Activated CD8-positive, alpha-beta memory T cell treated with anti-CD3 and anti-CD28 coated beads, Interleukin-2, amount 50 U/mL, for 24 hours (primary cell): ENCODE results near the gene IQGAP2.
"Not testable (repeated sequence)": the region's sequence is repeated elsewhere in the genome, so short reads cannot be mapped to it uniquely, and the experiment has no call there.

Experiments used
- DNase-seq: peaks from one replicate; pipeline ENCODE4 v3.0.0-alpha.2; 2020; ENCODE audit errors: extremely low read depth

The IQGAP2 gene

DNA sequence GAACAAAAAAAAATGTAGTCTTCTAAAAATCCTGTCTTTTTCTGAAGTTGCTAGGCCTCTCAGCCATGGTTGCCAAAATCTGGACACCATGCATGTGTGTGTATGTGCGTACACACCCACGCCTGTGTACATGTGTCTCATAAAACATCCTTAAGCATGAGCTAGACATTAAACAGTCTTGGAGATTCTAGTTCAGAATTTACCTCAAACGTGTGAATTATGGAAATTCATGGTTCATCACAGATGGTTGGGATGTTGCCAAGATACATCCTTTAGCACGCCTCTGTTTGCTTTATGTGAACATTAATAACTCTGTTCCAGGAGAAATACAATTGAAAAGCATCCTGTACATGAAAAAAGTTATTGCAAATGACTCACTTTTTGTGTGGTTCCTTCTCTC is 167.1 kb downstream of the IQGAP2 start:
- no peak for DNase-seq

DNA sequence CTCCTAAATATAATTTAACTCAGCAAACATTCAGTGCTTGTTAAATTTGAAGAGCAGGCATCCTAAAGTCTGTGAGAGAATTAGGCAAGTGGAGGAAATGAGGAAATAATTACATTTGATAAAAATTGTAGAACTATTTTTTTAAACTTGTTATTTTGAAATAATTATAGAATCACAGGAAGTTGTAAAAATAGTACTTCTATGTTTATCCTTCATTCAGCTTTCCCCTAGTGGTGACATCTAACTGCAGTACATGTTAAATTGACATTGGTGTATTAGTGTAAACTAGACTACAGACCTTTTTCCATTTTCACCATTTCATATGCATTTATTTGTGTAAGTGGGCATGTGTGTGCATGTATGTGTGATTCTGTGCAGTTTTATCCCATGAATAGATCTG is 168.5 kb downstream of the IQGAP2 start:
- DNase-seq, result no peak

DNA sequence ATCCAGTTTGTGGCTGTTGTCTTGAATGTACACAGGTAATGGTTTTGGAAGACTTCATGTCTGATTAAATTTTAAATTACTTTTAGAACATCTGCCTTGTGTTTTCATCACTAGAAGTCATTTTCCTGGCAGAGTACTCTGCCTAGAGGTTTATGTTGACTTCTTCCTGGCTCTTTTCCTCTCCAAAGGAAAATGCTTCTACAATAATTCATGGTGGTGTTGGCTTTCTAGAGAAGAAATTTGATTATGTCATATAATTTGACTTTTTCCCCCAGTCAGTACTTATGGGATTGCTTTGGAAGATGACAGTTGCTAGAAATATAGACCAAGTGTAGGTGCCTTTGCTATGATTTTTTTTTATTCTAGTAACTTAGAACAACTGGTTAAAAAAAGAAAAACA is 173.4 kb downstream of the IQGAP2 start:
- no peak for DNase-seq

DNA sequence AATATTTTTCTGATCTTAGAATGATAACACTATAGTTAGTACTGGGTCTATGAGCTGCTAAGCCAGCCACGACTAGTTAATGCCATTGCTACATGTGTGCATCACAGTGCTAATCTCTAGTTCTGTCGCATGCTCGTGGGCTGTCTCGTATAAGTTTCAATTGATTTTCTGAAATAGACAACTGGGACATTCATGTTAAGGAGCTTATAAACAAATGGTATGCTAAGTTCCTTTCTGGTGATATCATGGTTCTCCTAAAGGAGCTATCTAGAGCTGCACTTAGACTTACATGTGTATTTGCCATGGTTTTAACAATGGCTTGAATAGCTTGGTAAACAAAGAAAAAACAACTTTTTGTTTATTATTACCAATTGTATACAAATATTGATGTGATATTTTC is 173.9 kb downstream of the IQGAP2 start:
- no peak for DNase-seq

DNA sequence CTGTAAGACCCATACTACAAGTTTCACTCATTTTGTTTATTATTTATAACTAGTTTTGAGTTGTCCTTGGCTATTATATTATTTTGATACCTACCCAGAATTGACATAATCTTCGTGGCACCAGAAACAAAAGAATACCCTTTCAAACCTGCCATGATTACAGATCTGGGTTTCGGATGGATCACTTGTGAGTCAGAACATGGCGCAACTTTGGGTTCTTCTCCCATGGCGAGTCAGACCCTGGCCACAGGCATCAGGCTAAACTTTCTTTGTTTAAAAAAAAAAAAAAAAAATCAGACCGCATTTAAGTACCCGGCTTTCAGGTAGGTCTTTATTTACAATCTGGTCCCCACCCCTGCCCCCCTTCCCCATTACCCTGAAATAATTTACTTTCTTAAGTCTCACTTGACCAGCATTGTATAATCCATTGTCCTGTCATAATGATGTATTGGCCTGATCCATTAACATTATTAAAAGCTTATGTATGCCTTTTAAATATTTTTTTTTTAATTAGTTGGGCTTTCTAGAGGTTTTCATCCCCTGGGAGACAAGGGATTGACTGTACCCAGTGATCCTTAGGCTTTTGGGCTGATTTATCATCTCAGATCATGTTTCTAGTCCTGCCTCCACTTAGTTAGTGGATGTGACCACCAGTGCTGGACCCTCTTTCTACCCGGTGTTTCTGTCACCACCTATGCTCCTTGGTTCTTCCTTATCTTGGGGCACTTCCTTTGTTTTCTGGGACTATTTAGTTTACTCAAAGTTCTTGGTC is 176.3 kb downstream of the IQGAP2 start:
- DNase-seq, result no peak

DNA sequence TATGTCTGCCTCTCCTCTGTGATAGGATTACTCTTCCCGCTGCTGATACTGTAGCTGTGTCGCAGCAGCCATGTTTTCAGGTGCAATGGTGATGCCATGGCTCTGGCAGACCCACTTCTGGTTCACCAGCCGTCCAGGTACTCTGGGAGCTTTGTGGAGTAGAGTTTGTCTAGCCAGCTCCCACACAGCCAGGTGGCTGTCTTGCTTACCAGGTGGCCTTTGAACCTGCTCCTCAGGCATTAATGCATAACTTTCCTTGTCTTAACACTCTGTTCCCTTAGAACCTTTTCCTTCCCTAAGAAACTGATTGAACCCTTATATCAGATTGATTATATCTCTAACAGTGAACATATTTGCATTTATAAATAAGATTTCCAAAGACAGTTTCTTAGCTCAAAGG is 177.9 kb downstream of the IQGAP2 start:
- no peak for DNase-seq

DNA sequence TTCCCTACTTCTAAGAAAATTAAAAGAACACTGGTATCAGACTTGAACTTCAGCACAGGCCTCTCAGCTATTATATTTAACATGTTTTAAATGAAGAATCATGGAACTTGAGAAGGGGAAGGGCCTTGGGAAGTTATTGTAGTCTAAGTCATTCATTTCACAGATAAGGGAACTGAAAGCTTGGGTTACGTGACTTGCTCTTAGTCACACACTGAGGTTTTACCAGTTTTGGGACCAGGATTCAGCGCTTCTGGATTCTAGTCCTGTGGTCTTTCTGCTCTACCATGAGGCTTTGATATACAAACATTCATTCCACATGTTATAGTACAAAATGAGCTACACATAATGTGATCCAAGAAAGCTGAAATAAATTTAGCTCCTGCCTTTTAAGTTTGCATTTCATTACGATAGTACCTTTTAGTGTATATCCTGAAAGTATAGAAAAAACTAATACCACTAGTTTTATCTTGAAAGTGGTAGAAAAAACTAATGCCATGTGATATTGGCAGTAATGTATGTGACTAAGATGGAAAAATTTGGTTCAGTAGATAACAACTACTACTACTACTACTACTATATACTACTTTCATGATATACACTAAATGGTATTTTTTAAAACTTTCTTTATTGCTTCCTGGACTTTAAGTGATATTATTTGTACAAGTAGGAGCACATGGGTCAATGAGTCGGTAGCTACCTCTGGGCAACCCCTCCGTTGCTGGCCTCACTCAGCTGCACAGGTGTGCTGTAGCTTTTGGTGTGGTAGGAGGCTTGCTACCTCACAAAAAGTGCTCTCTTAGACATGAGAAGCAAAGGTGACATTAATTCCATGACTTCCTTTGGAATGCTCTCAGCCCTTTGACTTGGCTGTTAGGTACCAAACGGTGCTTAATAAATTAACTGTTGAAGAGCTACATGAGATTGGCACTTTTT is 179.4 kb downstream of the IQGAP2 start:
- DNase-seq, result no peak

DNA sequence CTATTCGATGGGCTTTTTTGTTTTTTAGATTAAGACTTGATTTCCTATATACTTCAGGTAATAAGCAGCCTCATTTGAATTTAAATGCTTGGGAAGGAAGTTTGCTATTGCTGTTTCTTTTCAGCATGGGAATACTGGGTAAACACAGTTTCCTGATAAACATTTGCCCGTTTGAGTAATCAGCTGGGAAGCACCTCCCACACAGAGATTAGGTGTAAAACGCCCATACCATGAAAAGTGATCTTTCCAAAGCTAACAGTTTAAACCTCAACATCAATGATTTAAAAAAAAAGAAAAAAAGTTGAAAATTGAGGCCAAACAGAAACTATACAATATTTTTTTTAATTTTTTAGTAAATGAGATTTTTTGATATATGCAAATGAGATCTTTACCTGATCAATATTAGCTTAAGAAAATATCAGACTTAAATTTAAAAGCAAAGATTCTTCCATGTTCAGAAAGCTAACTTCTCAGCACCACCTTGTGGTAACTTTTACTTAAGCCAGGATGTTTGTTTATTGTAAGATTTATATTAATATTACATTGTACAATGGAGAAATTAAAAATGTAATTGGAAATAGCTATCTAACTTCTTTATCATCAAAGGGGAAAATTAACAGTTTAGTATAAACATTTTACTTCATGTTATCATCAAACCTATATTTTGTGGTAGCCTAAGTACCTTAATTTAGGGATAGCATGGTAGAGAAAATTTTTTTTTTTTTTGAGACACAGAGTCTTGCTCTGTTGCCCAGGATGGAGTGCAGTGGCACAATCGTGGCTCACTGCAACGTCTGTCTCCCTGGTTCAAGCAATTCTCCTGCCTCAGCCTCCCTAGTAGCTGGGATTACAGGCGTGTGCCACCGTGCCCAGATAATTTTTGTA is 180.3 kb downstream of the IQGAP2 start:
- no peak for DNase-seq

DNA sequence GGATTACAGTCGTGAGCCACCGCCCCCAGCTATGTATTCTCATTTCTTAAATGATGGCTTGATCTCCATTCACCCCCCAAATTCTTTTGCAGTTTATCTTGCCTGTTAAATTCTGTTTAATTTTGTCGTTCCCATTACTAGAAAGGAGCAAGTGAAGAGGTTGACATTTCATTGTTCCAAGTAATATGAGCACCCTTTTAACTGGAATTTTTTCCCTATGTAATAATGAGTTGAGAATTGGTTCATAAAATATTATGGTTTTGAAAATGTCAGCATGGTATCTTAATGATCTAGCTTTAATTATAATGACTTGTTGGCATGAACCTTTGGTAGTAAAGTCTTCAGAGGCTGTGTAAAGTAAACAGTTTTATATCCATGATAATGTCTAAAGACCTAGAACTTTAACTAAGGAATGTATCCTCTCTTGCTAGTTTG is 182.7 kb downstream of the IQGAP2 start:
- DNase-seq, result no peak

DNA sequence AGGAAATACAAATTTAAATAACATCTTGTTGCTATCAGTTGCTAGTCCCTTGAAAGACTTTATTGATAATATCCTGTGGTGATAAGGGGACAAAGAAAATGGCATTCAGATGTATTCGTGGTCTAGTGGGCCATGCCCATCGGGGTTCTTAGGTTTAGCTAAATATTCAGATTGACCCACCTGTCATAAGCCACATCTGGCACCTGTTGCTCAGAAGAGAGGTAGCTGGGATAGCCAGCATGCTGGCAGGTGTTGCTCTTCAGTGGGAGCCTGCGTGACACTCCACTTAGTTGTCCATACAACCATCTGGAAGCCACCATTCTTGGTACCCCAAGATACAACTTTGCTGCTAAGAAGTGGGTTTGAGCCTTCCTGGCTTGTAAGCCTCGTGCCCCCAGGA is 183.4 kb downstream of the IQGAP2 start:
- no peak for DNase-seq

DNA sequence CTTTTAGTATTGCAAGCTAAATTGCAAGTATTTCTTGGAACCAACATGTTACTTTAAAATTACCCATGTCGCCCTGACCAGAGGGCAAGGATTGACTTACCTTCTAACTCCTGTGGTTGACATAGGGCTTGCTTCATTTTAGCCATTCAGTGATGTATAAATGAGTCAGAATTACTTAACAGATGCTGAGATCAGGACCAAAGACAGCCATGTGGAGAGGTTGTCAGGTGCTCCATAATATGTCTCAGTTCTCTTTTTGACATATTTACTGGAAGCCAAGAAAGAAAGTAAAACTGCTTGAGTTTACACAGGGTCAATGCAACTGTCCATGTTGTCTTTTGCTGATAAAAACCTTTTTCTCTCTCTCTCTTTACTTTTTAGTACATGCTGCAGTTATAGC is 186.9 kb downstream of the IQGAP2 start:
- DNase-seq, result no peak

DNA sequence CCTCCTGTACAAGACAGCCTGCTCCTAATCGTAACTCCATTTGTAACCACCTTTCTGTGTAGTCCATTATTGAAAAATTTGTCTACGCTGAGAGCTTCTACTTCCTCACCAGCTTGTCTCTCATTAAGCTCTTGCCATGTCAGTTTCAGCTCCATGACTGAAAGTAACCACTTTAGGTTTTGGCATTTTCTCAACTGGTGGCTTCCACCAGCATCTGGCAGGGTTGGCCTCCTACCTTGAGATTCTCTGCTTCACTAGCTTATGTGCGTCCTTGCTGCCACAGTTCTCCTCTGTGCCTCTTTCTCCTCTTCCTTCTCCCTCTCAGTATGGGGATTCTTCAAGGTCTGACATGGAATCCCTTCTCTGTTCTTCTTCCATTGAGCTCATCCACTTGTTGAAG is 188.3 kb downstream of the IQGAP2 start:
- DNase-seq, result no peak

DNA sequence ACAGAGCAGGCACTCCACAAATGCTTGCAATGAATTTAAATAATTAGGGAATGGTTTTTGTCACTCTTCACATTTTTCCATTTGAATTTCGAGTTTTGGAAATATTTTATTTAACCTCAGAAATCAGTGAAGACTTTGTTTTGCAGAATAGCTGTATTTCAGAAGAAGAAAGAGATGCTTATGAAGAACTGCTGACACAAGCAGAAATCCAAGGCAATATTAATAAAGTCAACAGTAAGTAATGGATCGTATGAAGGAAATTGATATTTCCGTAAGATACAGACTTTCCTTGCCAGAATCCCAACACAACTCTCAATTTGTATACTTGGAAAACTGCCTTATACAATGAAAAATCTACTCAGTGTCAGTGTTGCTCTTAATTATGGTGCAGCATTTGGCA is 189.6 kb downstream of the IQGAP2 start:
- DNase-seq, result no peak

DNA sequence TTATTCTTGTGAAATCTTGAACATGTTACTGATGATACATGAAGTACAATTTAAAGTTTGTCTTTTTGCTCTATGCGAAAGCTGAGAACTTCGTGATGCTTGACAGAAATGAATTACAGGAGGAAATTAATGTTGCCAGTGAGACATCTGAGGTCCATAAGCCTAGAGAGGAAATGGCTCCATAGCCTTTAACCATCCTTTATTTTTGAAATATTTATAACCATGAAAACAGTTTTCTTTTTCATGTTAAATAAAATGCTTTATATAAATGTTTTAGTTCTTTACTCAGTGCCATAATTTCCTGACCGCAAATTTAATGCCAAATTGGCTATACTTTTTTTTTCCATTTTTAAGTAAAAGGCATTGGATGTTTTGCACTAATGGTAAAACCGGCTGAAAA is 191.0 kb downstream of the IQGAP2 start:
- no peak for DNase-seq

DNA sequence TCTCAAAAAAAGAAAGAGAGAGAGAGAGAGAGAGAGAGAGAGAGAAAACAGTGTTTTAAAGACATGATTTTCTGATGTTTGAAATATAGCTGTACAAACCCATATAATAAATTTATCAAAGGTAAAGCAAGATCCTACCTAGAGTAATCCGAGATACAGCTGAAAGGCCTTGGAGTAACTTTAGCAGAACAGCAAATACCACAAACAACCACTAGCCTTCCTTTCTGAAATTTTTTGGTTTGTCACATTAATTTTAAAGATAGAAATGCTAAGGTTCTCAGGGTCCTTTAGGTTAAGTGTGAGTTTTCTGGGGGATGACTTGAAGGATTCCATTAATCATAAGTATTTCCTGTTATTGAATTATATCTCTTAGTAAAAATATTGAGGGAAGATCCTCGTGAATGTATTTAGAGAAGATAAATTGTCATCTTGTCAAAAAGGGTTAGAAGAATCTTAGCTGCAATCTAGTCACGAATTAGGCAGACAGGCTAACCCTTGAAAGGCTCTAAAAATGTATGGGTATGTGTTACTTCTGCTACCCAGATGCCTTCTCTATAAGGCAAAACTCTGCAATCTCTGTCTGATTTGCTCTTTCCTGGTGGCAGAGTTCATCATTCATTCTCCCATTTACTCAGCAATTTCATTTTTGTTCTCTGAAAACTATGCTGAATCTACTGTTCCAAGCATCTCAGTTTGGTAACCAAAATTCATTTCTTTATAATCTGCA is 192.8 kb downstream of the IQGAP2 start:
- no peak for DNase-seq

DNA sequence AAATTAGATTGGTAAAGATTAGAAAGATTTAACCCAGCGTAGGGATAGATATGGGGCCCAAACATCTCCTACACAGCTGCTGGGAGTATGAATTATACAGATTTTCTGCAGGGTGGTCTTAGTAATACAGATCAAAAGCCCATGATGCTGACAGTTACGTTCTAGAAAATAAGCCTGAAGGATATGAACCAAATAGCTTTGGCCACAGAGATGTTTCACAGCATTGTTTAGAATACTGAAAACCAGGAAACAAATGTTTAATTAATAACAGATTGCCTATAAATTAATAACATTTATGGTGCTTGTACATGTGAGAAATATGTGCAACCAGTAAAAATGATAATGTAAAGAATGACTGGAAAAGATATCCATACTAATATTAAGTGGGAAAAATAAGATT is 195.4 kb downstream of the IQGAP2 start:
- no peak for DNase-seq

DNA sequence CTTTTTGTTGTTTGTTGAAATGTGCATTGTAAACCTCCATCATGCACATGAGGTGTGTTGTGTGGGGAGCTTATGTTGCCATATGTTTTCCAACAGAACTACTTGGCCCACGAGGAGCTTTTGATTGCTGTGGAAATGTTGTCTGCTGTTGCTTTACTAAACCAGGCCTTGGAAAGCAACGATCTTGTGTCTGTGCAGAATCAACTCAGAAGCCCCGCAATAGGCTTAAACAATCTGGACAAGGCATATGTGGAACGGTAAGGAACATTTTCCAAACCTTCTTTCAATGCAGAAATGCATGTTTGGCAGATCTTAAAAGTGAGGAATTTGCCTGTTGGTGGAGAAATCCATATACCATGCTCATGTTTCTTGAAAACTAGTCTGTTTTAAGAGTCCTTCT is 197.6 kb downstream of the IQGAP2 start:
- no peak for DNase-seq

DNA sequence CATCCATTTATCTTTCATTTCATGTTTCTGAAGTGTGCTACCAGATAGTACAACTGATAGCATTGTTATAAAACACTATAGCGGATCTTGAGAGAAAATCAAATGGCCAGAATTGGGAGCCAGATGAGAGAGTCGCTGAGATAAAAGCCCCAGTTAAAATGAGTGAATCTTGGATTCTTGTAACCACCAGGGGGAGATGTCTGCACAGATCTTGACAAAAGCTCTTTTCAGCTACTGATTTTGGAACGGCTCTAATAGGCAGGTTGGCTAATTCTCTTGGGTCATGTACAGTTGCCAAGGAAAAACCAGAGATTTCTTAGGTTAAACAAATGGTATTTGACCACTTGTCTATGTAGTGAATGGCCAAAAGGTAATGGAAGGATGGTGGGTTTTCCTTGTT is 198.4 kb downstream of the IQGAP2 start:
- DNase-seq, result no peak

DNA sequence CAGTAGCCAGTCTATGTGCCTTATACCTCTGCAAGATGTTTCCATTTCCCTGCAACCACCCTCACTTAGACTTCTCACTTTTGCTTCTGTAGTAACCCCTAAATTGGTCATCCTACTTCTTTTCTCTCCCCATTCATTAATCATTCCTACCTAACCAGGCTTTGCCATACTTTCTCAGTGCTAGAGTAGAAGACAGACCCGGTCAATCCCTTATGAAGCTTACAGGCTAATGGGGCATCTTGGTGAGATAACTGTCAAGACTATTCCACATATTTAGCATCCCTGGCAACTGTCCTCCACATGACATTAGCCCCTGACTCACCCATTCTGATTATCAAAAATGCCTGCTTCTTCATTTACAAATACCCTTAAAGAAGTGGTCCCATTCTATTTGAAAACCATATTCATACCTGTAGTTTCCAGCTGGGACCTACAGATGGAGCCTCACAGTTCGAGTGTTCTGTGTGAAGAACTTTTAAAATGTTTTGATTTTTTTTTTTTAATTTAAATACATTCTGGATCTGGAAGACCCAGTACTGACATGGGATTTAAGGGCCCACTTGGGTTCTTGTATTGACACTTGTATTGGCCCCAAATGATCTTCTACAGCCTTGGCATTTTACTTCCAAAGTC is 199.1 kb downstream of the IQGAP2 start:
- DNase-seq, result no peak

DNA sequence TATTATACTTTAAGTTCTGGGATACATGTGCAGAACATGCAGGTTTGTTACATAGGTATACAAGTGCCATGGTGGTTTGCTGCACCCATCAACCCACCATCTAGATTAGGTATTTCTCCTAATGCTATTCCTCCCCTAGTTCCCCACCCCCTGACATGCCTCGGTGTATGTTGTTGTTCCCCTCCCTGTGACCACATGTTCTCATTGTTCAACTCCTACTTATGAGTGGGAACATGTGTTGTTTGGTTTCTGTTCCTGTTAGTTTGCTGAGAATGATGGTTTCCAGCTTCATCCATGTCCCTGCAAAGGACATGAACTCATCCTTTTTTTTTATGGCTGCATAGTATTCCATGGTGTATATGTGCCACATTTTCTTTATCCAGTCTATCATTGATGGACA is 200.9 kb downstream of the IQGAP2 start:
- not testable (repeated sequence) for DNase-seq

DNA sequence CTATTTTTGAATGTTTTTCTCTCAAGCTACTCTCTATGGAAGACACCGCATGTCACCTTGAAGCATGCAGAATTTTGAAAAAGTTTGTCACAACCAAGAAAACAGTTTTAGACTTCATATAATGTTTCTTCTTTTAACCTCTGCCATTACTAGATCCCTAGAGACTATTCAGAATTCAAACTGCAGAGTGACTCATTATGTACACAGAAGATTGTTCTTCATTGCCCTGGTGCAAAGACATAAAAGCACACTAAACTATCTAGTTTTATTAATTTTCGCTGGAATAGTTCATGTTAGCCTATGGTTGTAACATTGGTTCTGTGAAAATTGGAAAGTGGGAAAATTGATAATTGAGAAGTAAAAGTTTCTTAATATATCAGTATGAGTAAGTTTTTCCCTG is 201.8 kb downstream of the IQGAP2 start:
- no peak for DNase-seq
